HEK293 (cell line): ENCODE results near the gene TRAM2.
A peak's percentile ranks its signal among the peaks of the same experiment; 100 is the strongest.

Experiments
- CTCF ChIA-PET: fragments of 350-600 bp; formaldehyde crosslinking; extraction: SDS; loops from one replicate; lab custom pipeline; 2021; ENCODE audit warnings: antibody characterized with exemption; lab: Yijun Ruan, JAX
- POLR2A ChIA-PET: fragments of 300-600 bp; formaldehyde crosslinking; extraction: SDS; loops from one replicate; lab custom pipeline; 2020; ENCODE audit warnings: antibody characterized with exemption, inconsistent platforms; lab: Yijun Ruan, JAX
- H3K27ac ChIP-seq: fragments of 200-500 bp; sonication (Bioruptor generic); 2 replicates; pipeline ENCODE4 v1.5.1; 2014; ENCODE audit warnings: low read depth, low read length, control low read depth, inconsistent platforms; ENCODE audit errors: extremely low read depth
- H3K36me3 ChIP-seq, 2 experiments: fragments of 200-500 bp in 1 of 2; sonication (Bioruptor generic) in 1 of 2; 1 replicate in 1 of 2; 2 replicates in 1 of 2; pipeline ENCODE4 v1.5.1; 2014 to 2017; ENCODE audit warnings: inconsistent platforms in 2 of 2, low read length in 2 of 2; ENCODE audit not compliant: control insufficient read depth in 2 of 2, insufficient read depth in 1 of 2
- H3K4me1 ChIP-seq: fragments of 200-500 bp; sonication (Bioruptor generic); 2 replicates; pipeline ENCODE4 v1.5.1; 2014; ENCODE audit warnings: mild to moderate bottlenecking, low read length, inconsistent platforms; ENCODE audit not compliant: control insufficient read depth, insufficient read depth
- H3K4me3 ChIP-seq: 2 replicates; pipeline ENCODE4 v1.5.1; 2011; ENCODE audit warnings: low read depth, mild to moderate bottlenecking, control low read depth, low read length, moderate library complexity
- H3K9me3 ChIP-seq: fragments of 200-500 bp; sonication (Bioruptor generic); 2 replicates; pipeline ENCODE4 v1.5.1; 2014; ENCODE audit warnings: low read depth, low read length, inconsistent platforms; ENCODE audit not compliant: control insufficient read depth, insufficient read depth
- GLIS2 ChIP-seq: fragments of 450-650 bp; formaldehyde crosslinking; IDR thresholded peaks from 2 replicates; pipeline ENCODE4 v1.5.1; 2016; ENCODE audit warnings: missing biosample characterization, missing genetic modification characterization
- OSR2 ChIP-seq: fragments of 450-650 bp; formaldehyde crosslinking; IDR thresholded peaks from 2 replicates; pipeline ENCODE4 v1.5.1; 2016; ENCODE audit warnings: missing biosample characterization, missing genetic modification characterization
- OVOL3 ChIP-seq: fragments of 450-650 bp; formaldehyde crosslinking; IDR thresholded peaks from 2 replicates; pipeline ENCODE4 v1.5.1; 2016; ENCODE audit warnings: missing biosample characterization, missing genetic modification characterization
- SCRT1 ChIP-seq: fragments of 450-650 bp; formaldehyde crosslinking; IDR thresholded peaks from 2 replicates; pipeline ENCODE4 v1.5.1; 2016; ENCODE audit warnings: missing biosample characterization, missing genetic modification characterization, borderline replicate concordance
- SP7 ChIP-seq: fragments of 450-650 bp; formaldehyde crosslinking; IDR thresholded peaks from 2 replicates; pipeline ENCODE4 v1.5.1; 2016; ENCODE audit warnings: missing biosample characterization, missing genetic modification characterization
- YY2 ChIP-seq: fragments of 450-650 bp; formaldehyde crosslinking; IDR thresholded peaks from 2 replicates; pipeline ENCODE4 v1.5.1; 2016; ENCODE audit warnings: missing biosample characterization, missing genetic modification characterization
- ZFHX2 ChIP-seq: fragments of 450-650 bp; formaldehyde crosslinking; conservative IDR thresholded peaks from 2 replicates; pipeline ENCODE4 v1.5.1; 2016; ENCODE audit warnings: missing biosample characterization, missing genetic modification characterization
- ZNF146 ChIP-seq: fragments of 450-650 bp; formaldehyde crosslinking; IDR thresholded peaks from 2 replicates; pipeline ENCODE4 v1.5.1; 2016; ENCODE audit warnings: missing biosample characterization, missing genetic modification characterization
- ZNF514 ChIP-seq: fragments of 450-650 bp; formaldehyde crosslinking; IDR thresholded peaks from 2 replicates; pipeline ENCODE4 v1.5.1; 2016; ENCODE audit warnings: missing biosample characterization, missing genetic modification characterization
- ZNF530 ChIP-seq: fragments of 450-650 bp; formaldehyde crosslinking; IDR thresholded peaks from 2 replicates; pipeline ENCODE4 v1.5.1; 2016; ENCODE audit warnings: low read depth, missing biosample characterization, missing genetic modification characterization
- ZNF600 ChIP-seq: fragments of 450-650 bp; formaldehyde crosslinking; IDR thresholded peaks from 2 replicates; pipeline ENCODE4 v1.5.1; 2016; ENCODE audit warnings: missing biosample characterization, missing genetic modification characterization
- ZNF623 ChIP-seq: fragments of 450-650 bp; formaldehyde crosslinking; IDR thresholded peaks from 2 replicates; pipeline ENCODE4 v1.5.1; 2016; ENCODE audit warnings: missing biosample characterization, missing genetic modification characterization
- ZNF701 ChIP-seq: fragments of 450-650 bp; formaldehyde crosslinking; IDR thresholded peaks from 2 replicates; pipeline ENCODE4 v1.5.1; 2016; ENCODE audit warnings: missing biosample characterization, missing genetic modification characterization
- ZNF707 ChIP-seq: fragments of 450-650 bp; formaldehyde crosslinking; IDR thresholded peaks from 2 replicates; pipeline ENCODE4 v1.5.1; 2016; ENCODE audit warnings: missing biosample characterization, missing genetic modification characterization
- TF ChIP-seq, protein P1 (sequence below): fragments of 450-650 bp; formaldehyde crosslinking; IDR thresholded peaks from 2 replicates; pipeline ENCODE4; 2016; ENCODE audit warnings: missing biosample characterization, missing genetic modification characterization
- TF ChIP-seq, protein P2 (sequence below): fragments of 450-650 bp; formaldehyde crosslinking; IDR thresholded peaks from 2 replicates; pipeline ENCODE4 v1.5.1; 2016; ENCODE audit warnings: missing biosample characterization, missing genetic modification characterization
- TF ChIP-seq, protein P3 (sequence below): fragments of 450-650 bp; IDR thresholded peaks from 2 replicates; pipeline ENCODE4 v1.5.1; 2018; ENCODE audit warnings: missing biosample characterization, mild to moderate bottlenecking, missing genetic modification characterization
- TF ChIP-seq, protein P4 (sequence below): fragments of 450-650 bp; formaldehyde crosslinking; IDR thresholded peaks from 2 replicates; pipeline ENCODE4 v1.5.1; 2016; ENCODE audit warnings: missing biosample characterization, missing genetic modification characterization, low read depth
- TF ChIP-seq, protein P5 (sequence below): fragments of 450-650 bp; IDR thresholded peaks from 2 replicates; pipeline ENCODE4 v1.5.1; 2018; ENCODE audit warnings: missing biosample characterization, missing genetic modification characterization
- TF ChIP-seq, protein P6 (sequence below): IDR thresholded peaks from 2 replicates; pipeline ENCODE4 v1.6.1; 2011; ENCODE audit warnings: mild to moderate bottlenecking, low read depth, low read length, borderline replicate concordance

TRAM2 gene

DNA sequence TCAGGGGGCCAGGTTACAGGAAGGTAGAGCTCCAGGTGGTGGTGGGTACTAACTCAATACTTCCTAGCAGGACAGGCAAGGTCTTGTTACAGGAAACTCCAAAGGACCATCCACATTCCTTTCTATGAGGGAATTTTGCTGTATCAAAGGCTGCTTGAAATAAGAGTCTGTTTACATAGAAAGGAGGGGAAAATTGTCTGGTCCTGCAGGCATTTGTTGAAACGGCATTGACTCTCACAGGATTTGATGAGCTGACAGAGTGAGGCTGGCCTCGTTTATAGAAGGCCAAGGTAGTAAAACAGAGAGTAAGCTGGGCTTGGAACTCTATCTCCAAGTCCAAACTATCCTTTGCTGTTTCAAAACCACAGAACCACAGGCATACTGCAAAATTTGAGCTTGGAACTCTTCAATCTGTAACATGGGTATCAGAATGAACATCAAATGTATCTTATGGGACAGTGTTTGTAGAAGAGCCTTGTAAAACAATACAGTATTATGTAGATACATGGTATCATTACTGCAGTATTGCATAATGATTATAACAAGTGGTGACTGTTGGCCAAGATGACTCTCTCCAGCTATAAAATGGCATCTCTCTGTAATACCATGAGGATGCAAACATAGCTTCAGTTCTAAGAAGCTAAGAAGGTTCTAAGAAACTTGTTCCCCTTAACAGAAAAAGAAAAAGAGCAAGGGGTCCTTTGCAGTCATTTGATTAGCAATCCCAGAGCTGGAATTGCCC lies 61.5 kb downstream of the TRAM2 start (continued):
- no peak for TF ChIP-seq YY2 (tag by site-specific recombination)

DNA sequence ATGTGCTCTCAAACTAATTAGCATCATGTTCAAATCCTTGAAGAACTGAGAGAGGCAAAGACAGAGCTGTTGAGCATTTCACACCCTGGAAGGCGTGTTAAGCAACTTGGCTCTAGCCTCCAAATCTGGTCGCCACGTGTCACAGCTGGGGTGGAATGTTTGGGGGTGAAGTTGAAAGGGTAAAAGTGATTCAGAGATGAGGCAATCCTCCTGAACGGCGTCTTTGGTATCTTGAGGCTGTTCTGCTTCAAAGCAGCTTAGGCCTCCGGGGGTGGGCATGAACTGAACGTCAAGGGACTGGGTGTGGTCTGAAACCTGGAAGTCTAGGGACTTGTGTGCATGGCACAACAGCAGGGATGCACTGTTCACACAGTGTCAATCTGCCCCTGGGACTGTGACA lies 62.3 kb downstream of the TRAM2 start:
- TF ChIP-seq, protein P1, sequence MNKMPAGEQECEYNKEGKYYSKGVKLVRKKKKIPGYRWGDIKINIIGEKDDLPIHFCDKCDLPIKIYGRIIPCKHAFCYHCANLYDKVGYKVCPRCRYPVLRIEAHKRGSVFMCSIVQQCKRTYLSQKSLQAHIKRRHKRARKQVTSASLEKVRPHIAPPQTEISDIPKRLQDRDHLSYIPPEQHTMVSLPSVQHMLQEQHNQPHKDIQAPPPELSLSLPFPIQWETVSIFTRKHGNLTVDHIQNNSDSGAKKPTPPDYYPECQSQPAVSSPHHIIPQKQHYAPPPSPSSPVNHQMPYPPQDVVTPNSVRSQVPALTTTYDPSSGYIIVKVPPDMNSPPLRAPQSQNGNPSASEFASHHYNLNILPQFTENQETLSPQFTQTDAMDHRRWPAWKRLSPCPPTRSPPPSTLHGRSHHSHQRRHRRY (tag by site-specific recombination) = no peak
- TF ChIP-seq ZNF701 (tag by site-specific recombination) = no peak
- TF ChIP-seq ZNF514 (tag by site-specific recombination) = peak; percentile 49; the same call in 1 of the 2 replicates
- TF ChIP-seq, protein P2, sequence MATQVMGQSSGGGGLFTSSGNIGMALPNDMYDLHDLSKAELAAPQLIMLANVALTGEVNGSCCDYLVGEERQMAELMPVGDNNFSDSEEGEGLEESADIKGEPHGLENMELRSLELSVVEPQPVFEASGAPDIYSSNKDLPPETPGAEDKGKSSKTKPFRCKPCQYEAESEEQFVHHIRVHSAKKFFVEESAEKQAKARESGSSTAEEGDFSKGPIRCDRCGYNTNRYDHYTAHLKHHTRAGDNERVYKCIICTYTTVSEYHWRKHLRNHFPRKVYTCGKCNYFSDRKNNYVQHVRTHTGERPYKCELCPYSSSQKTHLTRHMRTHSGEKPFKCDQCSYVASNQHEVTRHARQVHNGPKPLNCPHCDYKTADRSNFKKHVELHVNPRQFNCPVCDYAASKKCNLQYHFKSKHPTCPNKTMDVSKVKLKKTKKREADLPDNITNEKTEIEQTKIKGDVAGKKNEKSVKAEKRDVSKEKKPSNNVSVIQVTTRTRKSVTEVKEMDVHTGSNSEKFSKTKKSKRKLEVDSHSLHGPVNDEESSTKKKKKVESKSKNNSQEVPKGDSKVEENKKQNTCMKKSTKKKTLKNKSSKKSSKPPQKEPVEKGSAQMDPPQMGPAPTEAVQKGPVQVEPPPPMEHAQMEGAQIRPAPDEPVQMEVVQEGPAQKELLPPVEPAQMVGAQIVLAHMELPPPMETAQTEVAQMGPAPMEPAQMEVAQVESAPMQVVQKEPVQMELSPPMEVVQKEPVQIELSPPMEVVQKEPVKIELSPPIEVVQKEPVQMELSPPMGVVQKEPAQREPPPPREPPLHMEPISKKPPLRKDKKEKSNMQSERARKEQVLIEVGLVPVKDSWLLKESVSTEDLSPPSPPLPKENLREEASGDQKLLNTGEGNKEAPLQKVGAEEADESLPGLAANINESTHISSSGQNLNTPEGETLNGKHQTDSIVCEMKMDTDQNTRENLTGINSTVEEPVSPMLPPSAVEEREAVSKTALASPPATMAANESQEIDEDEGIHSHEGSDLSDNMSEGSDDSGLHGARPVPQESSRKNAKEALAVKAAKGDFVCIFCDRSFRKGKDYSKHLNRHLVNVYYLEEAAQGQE (tag by site-specific recombination) = no peak
- TF ChIP-seq ZNF623 (tag by site-specific recombination) = no peak
- TF ChIP-seq OVOL3 (tag by site-specific recombination) = no peak
- no peak for TF ChIP-seq ZNF600
- H3K36me3 ChIP-seq = peaks cover 0 to 7% of the 10 kb centered on the region in 2 experiments; a peak in 1 of 3 replicates
- peaks cover 6% of the 10 kb centered on the region; the same call in 1 of the 2 replicates for H3K4me1 ChIP-seq
- no peak overlapping the region for H3K27ac ChIP-seq
- POLR2A ChIA-PET = interaction anchor here (1.6 to 2.3 kb wide), 2 partner anchors 10 to 63 kb away, joined by 4 to 17 read pairs; partner anchors contain the start of gene TRAM2
- CTCF ChIA-PET = interaction anchor here (0.8 to 2.3 kb wide), 8 partner anchors 10 to 107 kb away, joined by 3 to 10 read pairs (median 5); no protein-coding TSS in a partner anchor
- no peaks in the 10 kb centered on the region for H3K9me3 ChIP-seq
- H3K4me3 ChIP-seq = no peak overlapping the region

DNA sequence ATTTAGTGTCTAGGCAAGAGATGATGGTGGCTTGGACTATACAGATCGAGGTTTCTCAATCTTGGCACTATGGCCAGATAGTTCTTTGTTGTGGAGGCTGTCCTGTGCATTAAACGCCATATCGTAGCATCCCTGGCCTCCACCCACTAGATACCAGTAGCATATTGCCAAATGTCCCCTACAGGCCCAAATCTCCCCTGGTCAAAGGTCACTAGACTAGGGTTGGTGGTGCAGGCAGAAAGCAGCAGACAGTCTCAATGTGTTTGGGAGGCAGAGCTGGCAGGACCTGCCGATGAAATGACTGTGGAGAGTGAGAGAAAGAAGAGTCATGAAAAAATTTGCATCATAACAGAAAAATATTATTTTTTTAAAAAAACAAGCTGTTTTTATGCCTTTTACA lies 63.0 kb downstream of the TRAM2 start:
- CTCF ChIA-PET = interaction anchor here (0.8 to 1.9 kb wide), 4 partner anchors 48 to 97 kb away, joined by 3 to 9 read pairs (median 5); no protein-coding TSS in a partner anchor
- H3K4me1 ChIP-seq = peaks cover 6% of the 10 kb centered on the region; the same call in 1 of the 2 replicates
- POLR2A ChIA-PET = interaction anchor here (1.6 to 2.3 kb wide), 2 partner anchors 10 to 63 kb away, joined by 4 to 17 read pairs; partner anchors contain the start of gene TRAM2
- no peak overlapping the region for H3K4me3 ChIP-seq
- no peaks in the 10 kb centered on the region for H3K9me3 ChIP-seq
- no peak overlapping the region for H3K27ac ChIP-seq
- H3K36me3 ChIP-seq = peaks cover 0 to 13% of the 10 kb centered on the region in 2 experiments; a peak in 1 of 3 replicates
- no peak for TF ChIP-seq OSR2 (tag by site-specific recombination)
- TF ChIP-seq, protein P3, sequence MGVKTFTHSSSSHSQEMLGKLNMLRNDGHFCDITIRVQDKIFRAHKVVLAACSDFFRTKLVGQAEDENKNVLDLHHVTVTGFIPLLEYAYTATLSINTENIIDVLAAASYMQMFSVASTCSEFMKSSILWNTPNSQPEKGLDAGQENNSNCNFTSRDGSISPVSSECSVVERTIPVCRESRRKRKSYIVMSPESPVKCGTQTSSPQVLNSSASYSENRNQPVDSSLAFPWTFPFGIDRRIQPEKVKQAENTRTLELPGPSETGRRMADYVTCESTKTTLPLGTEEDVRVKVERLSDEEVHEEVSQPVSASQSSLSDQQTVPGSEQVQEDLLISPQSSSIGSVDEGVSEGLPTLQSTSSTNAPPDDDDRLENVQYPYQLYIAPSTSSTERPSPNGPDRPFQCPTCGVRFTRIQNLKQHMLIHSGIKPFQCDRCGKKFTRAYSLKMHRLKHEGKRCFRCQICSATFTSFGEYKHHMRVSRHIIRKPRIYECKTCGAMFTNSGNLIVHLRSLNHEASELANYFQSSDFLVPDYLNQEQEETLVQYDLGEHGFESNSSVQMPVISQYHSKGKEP = no peak
- TF ChIP-seq, protein P4, sequence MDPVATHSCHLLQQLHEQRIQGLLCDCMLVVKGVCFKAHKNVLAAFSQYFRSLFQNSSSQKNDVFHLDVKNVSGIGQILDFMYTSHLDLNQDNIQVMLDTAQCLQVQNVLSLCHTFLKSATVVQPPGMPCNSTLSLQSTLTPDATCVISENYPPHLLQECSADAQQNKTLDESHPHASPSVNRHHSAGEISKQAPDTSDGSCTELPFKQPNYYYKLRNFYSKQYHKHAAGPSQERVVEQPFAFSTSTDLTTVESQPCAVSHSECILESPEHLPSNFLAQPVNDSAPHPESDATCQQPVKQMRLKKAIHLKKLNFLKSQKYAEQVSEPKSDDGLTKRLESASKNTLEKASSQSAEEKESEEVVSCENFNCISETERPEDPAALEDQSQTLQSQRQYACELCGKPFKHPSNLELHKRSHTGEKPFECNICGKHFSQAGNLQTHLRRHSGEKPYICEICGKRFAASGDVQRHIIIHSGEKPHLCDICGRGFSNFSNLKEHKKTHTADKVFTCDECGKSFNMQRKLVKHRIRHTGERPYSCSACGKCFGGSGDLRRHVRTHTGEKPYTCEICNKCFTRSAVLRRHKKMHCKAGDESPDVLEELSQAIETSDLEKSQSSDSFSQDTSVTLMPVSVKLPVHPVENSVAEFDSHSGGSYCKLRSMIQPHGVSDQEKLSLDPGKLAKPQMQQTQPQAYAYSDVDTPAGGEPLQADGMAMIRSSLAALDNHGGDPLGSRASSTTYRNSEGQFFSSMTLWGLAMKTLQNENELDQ (tag by site-specific recombination) = no peak
- no peak for TF ChIP-seq ZNF707
- TF ChIP-seq ZNF530 (tag by site-specific recombination) = no peak
- no peak for TF ChIP-seq SCRT1 (tag by site-specific recombination)
- TF ChIP-seq, protein P5, sequence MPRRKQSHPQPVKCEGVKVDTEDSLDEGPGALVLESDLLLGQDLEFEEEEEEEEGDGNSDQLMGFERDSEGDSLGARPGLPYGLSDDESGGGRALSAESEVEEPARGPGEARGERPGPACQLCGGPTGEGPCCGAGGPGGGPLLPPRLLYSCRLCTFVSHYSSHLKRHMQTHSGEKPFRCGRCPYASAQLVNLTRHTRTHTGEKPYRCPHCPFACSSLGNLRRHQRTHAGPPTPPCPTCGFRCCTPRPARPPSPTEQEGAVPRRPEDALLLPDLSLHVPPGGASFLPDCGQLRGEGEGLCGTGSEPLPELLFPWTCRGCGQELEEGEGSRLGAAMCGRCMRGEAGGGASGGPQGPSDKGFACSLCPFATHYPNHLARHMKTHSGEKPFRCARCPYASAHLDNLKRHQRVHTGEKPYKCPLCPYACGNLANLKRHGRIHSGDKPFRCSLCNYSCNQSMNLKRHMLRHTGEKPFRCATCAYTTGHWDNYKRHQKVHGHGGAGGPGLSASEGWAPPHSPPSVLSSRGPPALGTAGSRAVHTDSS (tag by site-specific recombination) = no peak
- TF ChIP-seq, protein P6, sequence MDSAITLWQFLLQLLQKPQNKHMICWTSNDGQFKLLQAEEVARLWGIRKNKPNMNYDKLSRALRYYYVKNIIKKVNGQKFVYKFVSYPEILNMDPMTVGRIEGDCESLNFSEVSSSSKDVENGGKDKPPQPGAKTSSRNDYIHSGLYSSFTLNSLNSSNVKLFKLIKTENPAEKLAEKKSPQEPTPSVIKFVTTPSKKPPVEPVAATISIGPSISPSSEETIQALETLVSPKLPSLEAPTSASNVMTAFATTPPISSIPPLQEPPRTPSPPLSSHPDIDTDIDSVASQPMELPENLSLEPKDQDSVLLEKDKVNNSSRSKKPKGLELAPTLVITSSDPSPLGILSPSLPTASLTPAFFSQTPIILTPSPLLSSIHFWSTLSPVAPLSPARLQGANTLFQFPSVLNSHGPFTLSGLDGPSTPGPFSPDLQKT = no peak
- no peak for TF ChIP-seq GLIS2 (tag by site-specific recombination)
- TF ChIP-seq ZNF146 (tag by site-specific recombination) = no peak
- no peak for TF ChIP-seq ZFHX2 (tag by site-specific recombination)
- TF ChIP-seq SP7 (tag by site-specific recombination) = no peak
